ENCODE measurements around the gene MUTYH. TPM values are rescaled to one million over a fixed set of nuclear protein-coding genes. Genes with fewer than 3 reads are reported as not detected.

Gene MUTYH
- total RNA-seq, 1 donor from 2014 or later, result 6.1 TPM

- ATAC-seq (ENCODE audit: poor library complexity), result no peak
- DNase-seq, result no peak
- intact Hi-C loops (cut with DNase I), result no loop called here
Measured at GRCh38 chr1:45327644-45328515, 12.4 kb downstream of the MUTYH start.

DNA sequence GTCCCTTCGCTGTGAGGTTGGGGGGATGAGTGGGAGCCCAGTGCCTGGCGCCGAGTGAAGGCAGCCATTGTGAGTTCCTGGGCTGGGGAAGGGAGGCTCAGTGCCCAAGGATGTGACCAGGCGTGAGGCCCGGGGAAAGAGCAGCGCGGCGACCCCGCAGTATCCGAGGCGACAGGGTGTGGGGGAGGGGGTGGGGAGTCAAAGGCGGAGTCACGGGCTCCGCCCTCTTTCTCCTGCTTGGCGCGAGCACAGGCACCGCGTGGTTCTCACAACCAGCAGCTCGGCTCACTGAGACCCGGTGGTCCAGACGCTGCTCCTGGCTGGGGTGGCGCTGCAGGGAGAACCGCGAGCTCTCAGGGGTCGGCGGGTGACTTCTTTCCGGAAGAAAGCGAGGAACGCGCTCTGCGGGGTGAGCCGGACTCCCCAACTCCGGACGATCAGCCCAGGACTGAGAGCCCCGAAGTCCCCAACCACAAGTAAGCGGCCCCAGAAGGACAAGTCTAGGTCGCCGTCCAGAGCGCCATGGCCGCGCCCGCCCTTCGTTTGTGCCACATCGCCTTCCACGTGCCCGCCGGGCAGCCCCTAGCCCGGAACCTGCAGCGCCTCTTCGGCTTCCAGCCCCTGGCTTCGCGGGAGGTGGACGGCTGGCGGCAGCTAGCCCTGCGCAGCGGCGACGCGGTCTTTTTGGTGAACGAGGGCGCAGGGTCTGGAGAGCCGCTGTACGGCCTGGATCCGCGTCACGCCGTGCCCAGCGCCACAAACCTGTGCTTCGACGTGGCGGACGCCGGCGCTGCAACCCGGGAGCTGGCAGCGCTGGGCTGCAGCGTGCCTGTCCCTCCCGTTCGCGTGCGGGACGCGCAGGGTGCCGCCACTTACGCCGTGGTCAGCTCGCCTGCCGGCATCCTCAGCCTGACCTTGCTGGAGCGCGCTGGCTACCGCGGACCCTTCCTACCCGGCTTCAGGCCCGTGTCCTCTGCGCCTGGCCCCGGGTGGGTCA is 13.3 kb downstream of the MUTYH start, which contains the start of gene HPDL:
HPDL (plus strand) TSS at position 269 of the 997 bp plus-strand sequence; CDS start at position 523, 254 bp downstream.
- DNase-seq (peak; percentile 72), ATAC-seq (ENCODE audit: poor library complexity) (peak; percentile 91)
- intact Hi-C loops (cut with DNase I), result no loop called here

- DNase-seq, result no peak
- intact Hi-C loops (cut with DNase I), result no loop called here
- no peak for ATAC-seq (ENCODE audit: poor library complexity)
Measured at GRCh38 chr1:45325851-45326506, 14.3 kb downstream of the MUTYH start.

GRCh38 chr1:45322486-45323040 is 17.7 kb downstream of the MUTYH start:
- ATAC-seq (ENCODE audit: poor library complexity) (no peak), DNase-seq (no peak)
- intact Hi-C loops (cut with DNase I), result no loop called here

- no peak for DNase-seq
Measured at GRCh38 chr1:45321444-45321843, 18.8 kb downstream of the MUTYH start.

GRCh38 chr1:45319761-45320160 is 20.5 kb downstream of the MUTYH start:
- ATAC-seq (ENCODE audit: poor library complexity) (no peak), DNase-seq (no peak)
- intact Hi-C loops (cut with DNase I), result no loop called here

More at GRCh38 chr1:45321444-45321843, 18.8 kb downstream of the MUTYH start:
- intact Hi-C loops (cut with DNase I), result no loop called here
- ATAC-seq (ENCODE audit: poor library complexity), result no peak

GRCh38 chr1:45317166-45317565 is 23.1 kb downstream of the MUTYH start:
- ATAC-seq (ENCODE audit: poor library complexity) (no peak), DNase-seq (no peak)
- intact Hi-C loops (cut with DNase I), result no loop called here

- ATAC-seq (ENCODE audit: poor library complexity), result no peak
- intact Hi-C loops (cut with DNase I), result no loop called here
- DNase-seq, result no peak
Measured at GRCh38 chr1:45314266-45314665, 26.0 kb downstream of the MUTYH start.

DNA sequence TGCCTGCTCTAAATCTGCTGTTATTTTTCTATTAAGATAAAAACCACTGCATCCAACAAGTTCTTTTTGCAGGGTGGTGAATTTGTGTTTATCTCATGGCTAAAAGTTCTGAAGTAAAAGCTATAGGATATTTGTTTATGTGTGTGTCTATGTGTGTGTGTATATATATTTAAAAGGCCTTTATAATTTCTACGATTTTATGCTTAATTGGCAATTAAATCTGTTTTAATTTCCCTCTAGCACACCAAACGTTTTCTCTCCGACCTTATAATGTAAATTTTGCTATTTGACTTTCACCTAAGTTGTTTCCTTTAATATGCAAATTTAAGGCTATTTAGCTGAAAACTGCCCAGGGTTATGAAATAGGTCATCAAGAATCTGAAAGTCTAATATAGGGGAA is 33.3 kb downstream of the MUTYH start:
- intact Hi-C loops (cut with DNase I), result no loop called here
- ATAC-seq (ENCODE audit: poor library complexity), result no peak
- no peak for DNase-seq

- DNase-seq, result no peak
- ATAC-seq (ENCODE audit: poor library complexity), result no peak
- intact Hi-C loops (cut with DNase I), result no loop called here
Measured at GRCh38 chr1:45306319-45306718, 33.9 kb downstream of the MUTYH start.

DNA sequence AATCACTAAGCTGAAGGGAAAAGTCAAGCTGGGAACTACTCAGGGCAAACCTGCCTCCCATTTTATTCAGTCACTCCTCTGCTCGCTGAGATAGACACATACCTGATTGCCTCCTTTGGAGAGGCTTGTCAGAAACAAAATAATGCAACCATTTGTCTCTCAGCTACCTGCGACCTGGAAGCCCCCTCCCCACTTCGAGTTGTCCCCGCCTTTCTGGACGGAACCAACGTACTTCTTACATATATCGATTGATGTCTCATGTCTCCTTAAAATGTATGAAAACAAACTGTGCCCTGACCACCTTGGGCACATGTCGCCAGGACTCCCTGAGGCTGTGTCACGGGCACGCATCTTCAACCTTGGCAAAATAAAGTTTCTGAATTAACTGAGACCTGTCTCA is 35.0 kb downstream of the MUTYH start:
- ATAC-seq (ENCODE audit: poor library complexity), result no peak
- DNase-seq, result no peak
- intact Hi-C loops (cut with DNase I), result no loop called here

DNA sequence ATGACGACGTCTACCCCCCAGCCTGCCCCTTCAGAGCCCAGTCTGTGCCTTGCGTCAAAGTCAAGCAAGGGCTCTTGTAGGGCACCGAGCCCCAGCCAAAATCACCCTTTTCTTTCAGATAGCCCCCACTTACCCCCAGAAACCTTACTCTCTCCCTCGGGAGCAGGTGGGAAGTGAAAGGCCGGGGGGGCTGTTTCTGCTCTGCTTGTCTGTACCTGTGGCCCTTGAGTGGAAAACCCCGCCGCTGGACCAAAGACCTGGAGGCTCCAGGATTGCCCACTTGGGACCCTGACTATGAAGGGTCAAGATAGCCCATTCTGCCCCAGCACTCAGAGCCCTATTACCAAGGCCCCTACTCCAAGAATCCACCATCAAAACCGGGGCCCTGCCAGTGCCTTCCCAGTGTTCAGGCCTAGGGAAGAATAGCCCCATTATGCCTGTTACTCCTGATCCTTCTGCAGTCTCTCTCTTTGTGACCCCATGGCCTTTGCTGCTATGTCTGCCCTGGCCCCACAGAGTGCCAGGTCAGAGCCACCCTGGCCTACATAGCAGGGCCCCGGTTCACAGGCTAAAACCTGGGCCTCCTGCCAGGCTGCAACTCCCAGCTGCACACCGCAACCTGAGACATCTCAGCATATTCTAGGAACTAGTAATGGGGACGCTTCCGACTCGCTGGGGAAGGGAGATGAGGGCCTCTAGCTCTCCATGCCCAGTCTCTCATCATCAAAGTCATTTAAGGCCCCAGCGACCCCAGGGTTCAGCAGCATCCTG is 35.7 kb downstream of the MUTYH start:
- DNase-seq, result peak; percentile 52
- intact Hi-C loops (cut with DNase I), result no loop called here
- no peak for ATAC-seq (ENCODE audit: poor library complexity)

DNA sequence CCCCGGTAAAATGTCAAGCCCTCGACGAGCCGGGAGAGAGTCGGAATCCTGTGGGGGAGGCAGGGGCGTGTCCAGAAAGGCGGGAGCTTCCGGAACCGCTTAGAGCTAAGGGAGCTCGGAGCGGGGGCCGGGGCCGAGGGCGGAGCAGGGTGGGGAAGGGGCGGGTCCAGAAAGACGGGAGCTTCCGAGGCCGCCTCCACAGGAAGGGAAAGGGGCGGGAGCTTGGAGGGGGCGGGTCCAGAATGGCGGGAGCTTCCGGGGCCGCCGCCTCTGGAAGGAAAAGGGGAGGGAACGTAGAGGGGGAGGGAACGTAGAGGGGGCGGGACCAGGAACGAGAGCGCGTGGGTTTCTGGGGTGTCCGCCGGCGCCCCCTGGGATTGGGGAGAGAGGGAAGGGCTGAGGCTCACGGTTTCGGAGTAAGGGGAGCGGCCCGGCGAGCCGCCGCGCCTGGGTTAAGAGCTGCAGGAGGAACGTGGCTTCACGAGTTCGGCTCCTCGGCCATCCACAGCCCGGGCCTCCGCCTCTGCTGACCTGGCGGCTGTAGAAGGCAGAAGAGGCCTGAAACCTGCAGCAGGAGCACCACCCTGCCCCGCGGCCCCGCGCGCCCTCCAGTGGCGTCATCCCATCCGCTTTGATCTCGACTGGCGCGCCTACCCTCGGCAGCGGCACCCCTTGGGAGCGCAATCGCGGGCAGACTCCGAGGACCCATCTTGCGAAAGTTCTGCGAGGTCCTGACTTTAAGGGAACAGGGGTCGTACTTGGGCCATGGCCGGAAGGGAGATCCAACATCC is 36.5 kb downstream of the MUTYH start:
- intact Hi-C loops (cut with DNase I), result no loop called here

GRCh38 chr1:45302505-45303150 is 37.6 kb downstream of the MUTYH start:
- ATAC-seq (ENCODE audit: poor library complexity) (no peak), DNase-seq (no peak)
- intact Hi-C loops (cut with DNase I), result no loop called here

More for the DNA sequence above, 36.5 kb downstream of the MUTYH start:
- peak; percentile 99 for DNase-seq
- ATAC-seq (ENCODE audit: poor library complexity), result peak; percentile 97

- DNase-seq (no peak), ATAC-seq (ENCODE audit: poor library complexity) (no peak)
- intact Hi-C loops (cut with DNase I), result loop anchor here (2.0 kb wide), 1 partner anchor 286 kb away; no protein-coding TSS in a partner anchor
Measured at GRCh38 chr1:45300669-45300997, 39.6 kb downstream of the MUTYH start.

- DNase-seq (no peak), ATAC-seq (ENCODE audit: poor library complexity) (no peak)
- intact Hi-C loops (cut with DNase I), result loop anchor here (2.0 kb wide), 1 partner anchor 285 kb away; no protein-coding TSS in a partner anchor
Measured at GRCh38 chr1:45299981-45300668, 40.1 kb downstream of the MUTYH start.
